Mesenchymal stem cell (in vitro differentiated cells and primary cell): ENCODE data around the gene MS4A18.
A peak's percentile ranks its signal among the peaks of the same experiment; 100 is the strongest.

Experiments used
- DNase-seq: peaks from one replicate; pipeline ENCODE4 v3.0.0-alpha.2; 2013
- H2AFZ ChIP-seq: one replicate; pipeline ENCODE4 v1.6.1; 2013; ENCODE audit warnings: low read depth, mild to moderate bottlenecking, control low read depth, inconsistent platforms, low read length, moderate library complexity
- H2AK5ac ChIP-seq: 2 replicates; pipeline ENCODE4 v1.6.1; 2013; ENCODE audit warnings: low read length, moderate library complexity, mild to moderate bottlenecking, inconsistent platforms; ENCODE audit not compliant: severe bottlenecking
- H2BK120ac ChIP-seq: one replicate; pipeline ENCODE4 v1.6.1; 2013; ENCODE audit warnings: low read depth, mild to moderate bottlenecking, inconsistent platforms, low read length, moderate library complexity
- H2BK12ac ChIP-seq, 2 experiments: one replicate each; pipeline ENCODE4 v1.6.1; 2013; ENCODE audit warnings: inconsistent platforms in 2 of 2, low read length in 2 of 2, mild to moderate bottlenecking in 2 of 2, moderate library complexity in 2 of 2, control low read depth in 1 of 2
- H2BK15ac ChIP-seq: one replicate; pipeline ENCODE4 v1.6.1; 2013; ENCODE audit warnings: mild to moderate bottlenecking, low read depth, inconsistent platforms; ENCODE audit not compliant: poor library complexity, severe bottlenecking
- H2BK5ac ChIP-seq: 2 replicates; pipeline ENCODE4 v1.6.1; 2013; ENCODE audit warnings: low read depth, mild to moderate bottlenecking, low read length, control low read depth, inconsistent platforms; ENCODE audit not compliant: poor library complexity, severe bottlenecking
- H3K14ac ChIP-seq, 2 experiments: one replicate each; pipeline ENCODE4 v1.6.1; 2013; ENCODE audit warnings: inconsistent platforms in 2 of 2, low read length in 2 of 2, control low read depth in 1 of 2, mild to moderate bottlenecking in 1 of 2, moderate library complexity in 1 of 2
- H3K18ac ChIP-seq, 2 experiments: one replicate each; pipeline ENCODE4 v1.6.1; 2013; ENCODE audit warnings: inconsistent platforms in 2 of 2, low read length in 2 of 2, control low read depth in 1 of 2, low read depth in 1 of 2, mild to moderate bottlenecking in 1 of 2
- H3K23ac ChIP-seq, 2 experiments: one replicate each; pipeline ENCODE4 v1.6.1; 2013; ENCODE audit warnings: inconsistent platforms in 2 of 2, low read length in 2 of 2, mild to moderate bottlenecking in 2 of 2, moderate library complexity in 2 of 2, control low read depth in 1 of 2
- H3K27ac ChIP-seq: 2 replicates; pipeline ENCODE4 v1.5.1; 2013; ENCODE audit warnings: mild to moderate bottlenecking, moderate library complexity, low read length, control low read depth, inconsistent platforms; ENCODE audit not compliant: poor library complexity, severe bottlenecking
- H3K27me3 ChIP-seq, 2 experiments: 2 replicates each; pipeline versions ENCODE4 v1.6.1 to v1.7.0; 2013; ENCODE audit warnings: low read length in 2 of 2, mild to moderate bottlenecking in 2 of 2, moderate library complexity in 2 of 2, control low read depth in 1 of 2, inconsistent platforms in 1 of 2; ENCODE audit not compliant: control insufficient read depth in 1 of 2, insufficient read depth in 1 of 2
- H3K36me3 ChIP-seq, 2 experiments: 2 replicates each; pipeline versions ENCODE4 v1.6.1 to v1.7.0; 2013; ENCODE audit warnings: low read length in 2 of 2, control low read depth in 1 of 2, inconsistent platforms in 1 of 2, low read depth in 1 of 2, mild to moderate bottlenecking in 1 of 2; ENCODE audit not compliant: insufficient read depth in 2 of 2, control insufficient read depth in 1 of 2
- H3K4ac ChIP-seq, 2 experiments: one replicate each; pipeline ENCODE4 v1.6.1; 2013; ENCODE audit warnings: inconsistent platforms in 2 of 2, low read length in 2 of 2, mild to moderate bottlenecking in 2 of 2, moderate library complexity in 2 of 2, control low read depth in 1 of 2, low read depth in 1 of 2
- H3K4me1 ChIP-seq: 2 replicates; pipeline ENCODE4 v1.6.1; 2013; ENCODE audit warnings: low read depth, low read length, control low read depth; ENCODE audit not compliant: control insufficient read depth, insufficient read depth
- H3K4me2 ChIP-seq: 2 replicates; pipeline ENCODE4 v1.6.1; 2013; ENCODE audit warnings: low read length, mild to moderate bottlenecking, inconsistent platforms; ENCODE audit not compliant: poor library complexity, severe bottlenecking
- H3K4me3 ChIP-seq, 2 experiments: 2 replicates each; pipeline versions ENCODE4 v1.5.1 to v1.7.0; 2013; ENCODE audit warnings: low read length in 2 of 2, mild to moderate bottlenecking in 2 of 2, control low read depth in 1 of 2, low read depth in 1 of 2; ENCODE audit not compliant: insufficient read depth in 1 of 2
- H3K79me1 ChIP-seq: replicated peaks from 2 replicates; pipeline ENCODE4 v1.6.1; 2013; ENCODE audit warnings: mild to moderate bottlenecking, control low read depth, low read length, inconsistent platforms; ENCODE audit not compliant: poor library complexity, severe bottlenecking
- H3K9ac ChIP-seq: 2 replicates; pipeline ENCODE4 v1.7.0; 2013; ENCODE audit warnings: mild to moderate bottlenecking, low read length, moderate library complexity
- H3K9me3 ChIP-seq: 2 replicates; pipeline ENCODE4 v1.7.0; 2013; ENCODE audit warnings: mild to moderate bottlenecking, low read length; ENCODE audit not compliant: control insufficient read depth
- H4K8ac ChIP-seq: one replicate; pipeline ENCODE4 v1.6.1; 2013; ENCODE audit warnings: inconsistent platforms, mild to moderate bottlenecking, low read length, moderate library complexity
- H4K91ac ChIP-seq: one replicate; pipeline ENCODE4 v1.6.1; 2013; ENCODE audit warnings: mild to moderate bottlenecking, low read length, inconsistent platforms
- WGBS: methylation state at CpG from one replicate; pipeline ENCODE4 v1.1.7; 2013; ENCODE audit warnings: mixed read lengths; 5-methylcytosine and 5-hydroxymethylcytosine counted together

The MS4A18 gene

DNA sequence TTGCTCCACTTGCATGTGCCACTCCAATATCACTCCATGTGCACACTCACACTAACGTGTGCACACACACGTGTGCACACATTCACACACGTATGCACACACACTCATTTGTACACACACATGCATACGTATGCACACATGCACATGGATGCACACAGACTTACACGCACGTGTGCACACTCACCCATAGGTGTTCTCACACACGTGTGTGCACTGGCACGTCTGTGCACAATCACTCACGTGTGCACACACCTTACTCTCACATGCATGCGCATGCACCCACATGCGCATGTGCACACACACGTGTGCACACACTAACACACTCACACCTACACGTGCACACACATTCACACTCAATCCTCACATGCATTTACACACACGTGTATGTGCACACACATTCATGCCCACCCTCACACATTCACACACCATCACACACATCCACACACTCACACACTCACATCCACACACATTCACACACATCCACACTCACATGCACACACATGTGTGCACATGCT is 22.9 kb downstream of the MS4A18 start:
- no peak overlapping the region for H2BK12ac ChIP-seq
- no peak overlapping the region for H2BK5ac ChIP-seq
- H3K4ac ChIP-seq = no peak overlapping the region
- peaks cover 13 to 29% of the 10 kb centered on the region in 2 experiments for H3K27me3 ChIP-seq
- H2BK120ac ChIP-seq = no peak overlapping the region
- H3K27ac ChIP-seq = no peak overlapping the region
- H3K36me3 ChIP-seq = no peaks in the 10 kb centered on the region
- H4K91ac ChIP-seq = no peak overlapping the region
- H3K18ac ChIP-seq = no peak overlapping the region
- H3K79me1 ChIP-seq = no peaks in the 10 kb centered on the region
- peak overlapping the region in 1 of 2 experiments; percentile 46 for H3K14ac ChIP-seq
- WGBS = 90% methylated on average over 14 of the region's 14 CpGs
- no peak overlapping the region for H2AK5ac ChIP-seq
- H3K4me2 ChIP-seq = no peak overlapping the region
- H2AFZ ChIP-seq = no peak overlapping the region
- H4K8ac ChIP-seq = no peak overlapping the region
- no peak overlapping the region for H2BK15ac ChIP-seq
- H3K23ac ChIP-seq = no peak overlapping the region
- no peak overlapping the region for H3K4me3 ChIP-seq
- no peak for DNase-seq
- no peak overlapping the region for H3K9ac ChIP-seq
- H3K4me1 ChIP-seq = peaks cover 4% of the 10 kb centered on the region
- H3K9me3 ChIP-seq = no peaks in the 10 kb centered on the region

DNA sequence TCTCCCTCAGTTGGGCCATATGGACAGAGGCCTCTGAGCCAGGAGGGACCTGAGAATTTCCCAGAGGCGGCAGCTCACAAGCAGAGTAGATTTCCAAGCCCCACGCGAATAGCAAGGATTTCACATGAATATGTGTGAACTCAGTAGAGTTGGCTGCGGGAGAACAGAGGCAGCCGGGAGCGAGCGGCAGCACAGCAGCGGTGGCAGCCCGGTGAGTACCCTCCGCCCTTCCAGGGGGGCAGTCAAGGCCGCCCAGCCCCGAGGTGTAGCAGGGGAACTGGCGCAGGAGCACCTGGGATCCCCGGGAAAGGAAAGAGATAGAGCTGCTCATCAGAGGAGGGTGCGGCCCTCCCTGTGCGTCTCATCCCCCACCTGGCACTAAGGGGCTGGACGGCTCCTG is 23.7 kb downstream of the MS4A18 start:
- Histone ChIP-seq H2AFZ (no peak overlapping the region), H3K4me1 (peaks cover 4% of the 10 kb centered on the region), H2AK5ac (no peak overlapping the region), H2BK12ac (no peak overlapping the region), H3K14ac (no peak overlapping the region), H4K91ac (no peak overlapping the region), H2BK120ac (no peak overlapping the region), H2BK5ac (no peak overlapping the region), H3K9me3 (no peaks in the 10 kb centered on the region), H3K18ac (no peak overlapping the region), H3K4ac (no peak overlapping the region), H2BK15ac (no peak overlapping the region), H3K27me3 (peaks cover 21 to 37% of the 10 kb centered on the region in 2 experiments), H3K27ac (no peak overlapping the region), H3K4me3 (no peak overlapping the region), H3K79me1 (no peaks in the 10 kb centered on the region), H3K9ac (no peak overlapping the region), H3K4me2 (no peak overlapping the region), H4K8ac (no peak overlapping the region), H3K36me3 (no peaks in the 10 kb centered on the region), H3K23ac (no peak overlapping the region)
- no peak for DNase-seq
- WGBS = 83% methylated on average over 17 of the region's 17 CpGs

- 74% methylated on average over 8 of the region's 8 CpGs for WGBS
- Histone ChIP-seq H2BK5ac (no peak overlapping the region), H3K4ac (no peak overlapping the region), H3K18ac (no peak overlapping the region), H3K36me3 (no peaks in the 10 kb centered on the region), H3K9ac (no peak overlapping the region), H3K4me1 (peaks cover 4% of the 10 kb centered on the region), H3K79me1 (no peaks in the 10 kb centered on the region), H2AK5ac (no peak overlapping the region), H3K23ac (no peak overlapping the region), H3K27me3 (peaks cover 24 to 41% of the 10 kb centered on the region in 2 experiments), H2BK12ac (no peak overlapping the region), H2BK120ac (no peak overlapping the region), H3K4me2 (no peak overlapping the region), H2AFZ (no peak overlapping the region), H3K27ac (no peak overlapping the region), H4K91ac (no peak overlapping the region), H3K14ac (no peak overlapping the region), H3K9me3 (no peaks in the 10 kb centered on the region), H3K4me3 (no peak overlapping the region), H4K8ac (no peak overlapping the region), H2BK15ac (no peak overlapping the region)
- no peak for DNase-seq
Observed at GRCh38 chr11:60748821-60749220, 24.3 kb downstream of the MS4A18 start.

GRCh38 chr11:60750911-60751310 is 26.4 kb downstream of the MS4A18 start:
- Histone ChIP-seq H2AFZ (no peak overlapping the region), H3K14ac (no peak overlapping the region), H3K18ac (no peak overlapping the region), H2BK5ac (no peak overlapping the region), H2BK15ac (no peak overlapping the region), H2BK120ac (no peak overlapping the region), H2BK12ac (no peak overlapping the region), H3K4me3 (no peak overlapping the region), H3K27me3 (peaks cover 25 to 52% of the 10 kb centered on the region in 2 experiments), H3K27ac (no peak overlapping the region), H3K9ac (no peak overlapping the region), H3K36me3 (no peaks in the 10 kb centered on the region), H3K23ac (no peak overlapping the region), H3K4me2 (no peak overlapping the region), H4K91ac (no peak overlapping the region), H3K9me3 (no peaks in the 10 kb centered on the region), H3K79me1 (no peaks in the 10 kb centered on the region), H3K4ac (no peak overlapping the region), H4K8ac (no peak overlapping the region), H2AK5ac (no peak overlapping the region), H3K4me1 (peaks cover 4% of the 10 kb centered on the region)
- 76% methylated on average over 3 of the region's 3 CpGs for WGBS
- DNase-seq = no peak
